Cardiac muscle cell (in vitro differentiated cells and primary cell): ENCODE data around the gene TIMP4. TPM values are rescaled to one million over a fixed set of nuclear protein-coding genes. Genes with fewer than 3 reads are reported as not detected.
A peak's percentile ranks its signal among the peaks of the same experiment; 100 is the strongest.

Source experiments
- DNase-seq, 2 donors: peaks; one replicate each; pipeline versions ENCODE4 v3.0.0 to v3.0.0-alpha.2; 2010 to 2017; ENCODE audit warnings: low read depth in 1 of 2, low spot score in 1 of 2
- H3K27ac ChIP-seq: fragments of 200-600 bp; sonication (generic); 2 replicates; pipeline ENCODE4 v1.5.1; 2016
- H3K27me3 ChIP-seq: fragments of 200-600 bp; sonication (generic); 2 replicates; pipeline ENCODE4 v1.6.0; 2016; ENCODE audit warnings: control low read depth
- H3K36me3 ChIP-seq: fragments of 200-600 bp; sonication (generic); 2 replicates; pipeline ENCODE4 v1.5.1; 2016; ENCODE audit warnings: control low read depth
- H3K4me1 ChIP-seq: fragments of 200-600 bp; sonication (generic); 2 replicates; pipeline ENCODE4 v1.8.1; 2017; ENCODE audit warnings: low read depth, mild to moderate bottlenecking, mixed run types
- H3K4me3 ChIP-seq: fragments of 200-600 bp; sonication (generic); 2 replicates; pipeline ENCODE4 v1.5.1; 2016; ENCODE audit warnings: mild to moderate bottlenecking
- H3K9me3 ChIP-seq: fragments of 200-600 bp; sonication (generic); 2 replicates; pipeline ENCODE4 v1.5.1; 2017; ENCODE audit warnings: low read depth, mild to moderate bottlenecking, control low read depth
- CTCF ChIP-seq: IDR thresholded peaks from 2 replicates; pipeline ENCODE4 v1.5.1; 2012; ENCODE audit warnings: low read depth, mild to moderate bottlenecking, low read length
- polyA plus RNA-seq: library from polyadenylated mRNA; unstranded; fragments of >200 nt; fragmentation: Nextera tagmentation; extraction: Ambion mirVana; gene quantifications from 2 replicates; pipeline ENCODE4 v1.2.1, GENCODE V29; 2016
- total RNA-seq: library from RNA; depleted of rRNA; stranded (reverse); fragments of >200 nt; gene quantifications from 2 replicates; pipeline ENCODE4 v1.2.3, GENCODE V29; 2016

The TIMP4 gene
- total and polyA plus RNA-seq, 2 experiments from 2014 or later, result 0.16 TPM; not detected in 1

- DNase-seq, result no peak
- H3K36me3 ChIP-seq, result no peaks in the 10 kb centered on the region
- TF ChIP-seq CTCF, result no peak
- no peak overlapping the region for H3K27ac ChIP-seq
- H3K4me1 ChIP-seq, result peaks cover 5% of the 10 kb centered on the region
- H3K27me3 ChIP-seq, result no peaks in the 10 kb centered on the region
- H3K4me3 ChIP-seq, result no peak overlapping the region
- H3K9me3 ChIP-seq, result no peaks in the 10 kb centered on the region
Observed at GRCh38 chr3:12188681-12189287, 30.1 kb upstream of the TIMP4 start.

GRCh38 chr3:12188328-12188648 lies 29.6 kb upstream of the TIMP4 start:
- H3K4me1 ChIP-seq, result peaks cover 5% of the 10 kb centered on the region

GRCh38 chr3:12187448-12188327 lies 29.0 kb upstream of the TIMP4 start:
- Histone ChIP-seq H3K27me3 (no peaks in the 10 kb centered on the region), H3K27ac (no peak overlapping the region), H3K4me3 (no peak overlapping the region), H3K9me3 (no peaks in the 10 kb centered on the region), H3K4me1 (peaks cover 5% of the 10 kb centered on the region), H3K36me3 (no peaks in the 10 kb centered on the region)
- DNase-seq, result peak in 1 of 2 donors; percentile 77
- TF ChIP-seq CTCF, result no peak

More at GRCh38 chr3:12188328-12188648, 29.6 kb upstream of the TIMP4 start:
- H3K4me3 ChIP-seq, result no peak overlapping the region
- H3K27me3 ChIP-seq, result no peaks in the 10 kb centered on the region
- TF ChIP-seq CTCF, result no peak
- DNase-seq, result no peak
- no peaks in the 10 kb centered on the region for H3K36me3 ChIP-seq
- no peaks in the 10 kb centered on the region for H3K9me3 ChIP-seq
- no peak overlapping the region for H3K27ac ChIP-seq

GRCh38 chr3:12186515-12187286 lies 28.0 kb upstream of the TIMP4 start:
- H3K4me1 ChIP-seq, result peaks cover 5% of the 10 kb centered on the region
- no peak overlapping the region for H3K4me3 ChIP-seq
- no peaks in the 10 kb centered on the region for H3K9me3 ChIP-seq
- H3K36me3 ChIP-seq, result no peaks in the 10 kb centered on the region
- no peak for TF ChIP-seq CTCF
- no peak overlapping the region for H3K27ac ChIP-seq
- no peak for DNase-seq
- no peaks in the 10 kb centered on the region for H3K27me3 ChIP-seq

- no peak for DNase-seq
- no peaks in the 10 kb centered on the region for H3K27me3 ChIP-seq
- no peak overlapping the region for H3K4me3 ChIP-seq
- no peak overlapping the region for H3K27ac ChIP-seq
- no peaks in the 10 kb centered on the region for H3K9me3 ChIP-seq
- peaks cover 5% of the 10 kb centered on the region for H3K4me1 ChIP-seq
- TF ChIP-seq CTCF, result no peak
- no peaks in the 10 kb centered on the region for H3K36me3 ChIP-seq
Observed at GRCh38 chr3:12186046-12186445, 27.3 kb upstream of the TIMP4 start.
